ENCODE results near the gene MYH3. TPM values are rescaled to one million over a fixed set of nuclear protein-coding genes. Genes with fewer than 3 reads are reported as not detected.

MYH3 gene
- polyA plus RNA-seq, 1 donor from 2014 or later: 0.74 TPM

DNA sequence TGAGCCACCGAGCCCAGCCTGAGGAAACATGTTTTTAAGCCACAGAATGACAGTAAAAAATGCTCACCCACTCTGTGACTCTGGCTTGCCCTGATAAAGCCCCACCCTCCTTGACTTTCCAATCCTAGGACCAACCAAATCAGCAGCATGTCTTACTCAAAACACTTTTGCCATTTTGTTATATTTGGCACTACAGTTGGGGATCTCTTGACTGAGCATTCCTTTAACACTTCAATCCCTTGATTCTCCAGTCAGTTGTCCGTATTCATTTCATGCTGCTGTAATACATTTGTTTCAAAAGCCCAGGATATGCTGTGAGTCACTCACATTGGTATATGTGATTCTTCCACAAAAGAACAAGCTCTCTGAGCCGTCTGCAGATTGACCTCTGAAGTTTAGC, 8.2 kb downstream of the MYH3 start:
- TF ChIP-seq POLR2AphosphoS5 (IDR thresholded peaks at IDR 0.05) (no peak), SMC3 (conservative IDR thresholded peaks at IDR 0.05; ENCODE audit: poor library complexity) (no peak), REST (IDR thresholded peaks at IDR 0.05; ENCODE audit: borderline replicate concordance) (no peak), MXI1 (conservative IDR thresholded peaks at IDR 0.05; ENCODE audit: poor library complexity, severe bottlenecking) (no peak), RAD21 (conservative IDR thresholded peaks at IDR 0.05) (no peak), CTCF (IDR thresholded peaks at IDR 0.05; ENCODE audit: poor library complexity, severe bottlenecking) (no peak), EP300 (conservative IDR thresholded peaks at IDR 0.05; ENCODE audit: poor library complexity, severe bottlenecking) (no peak), TAF1 (IDR thresholded peaks at IDR 0.05; ENCODE audit: low read depth) (no peak), EZH2 (IDR thresholded peaks at IDR 0.05; ENCODE audit: borderline replicate concordance, insufficient read depth, low read length, poor library complexity, severe bottlenecking) (no peak)
- H3K4me2 ChIP-seq (ENCODE audit: low read length): no peak overlapping the region
- H3K9me3 ChIP-seq (ENCODE audit: low read length): no peaks in the 10 kb centered on the region
- no peaks in the 10 kb centered on the region for H3K79me2 ChIP-seq (replicated peaks; ENCODE audit: insufficient read depth, low read length)
- H4K20me1 ChIP-seq (ENCODE audit: insufficient read depth): no peaks in the 10 kb centered on the region
- no peaks in the 10 kb centered on the region for H3K27me3 ChIP-seq (ENCODE audit: insufficient read depth, low read depth, low read length)
- H3K9me2 ChIP-seq (ENCODE audit: insufficient read depth, low read length): no peaks in the 10 kb centered on the region
- no peak overlapping the region for H3K4me3 ChIP-seq (ENCODE audit: low read length)
- H3K9ac ChIP-seq (ENCODE audit: low read length): no peak overlapping the region
- no peak overlapping the region for H3K27ac ChIP-seq (ENCODE audit: low read length)
- no peak overlapping the region for H2AFZ ChIP-seq (ENCODE audit: low read depth, low read length)
- H3F3A ChIP-seq (ENCODE audit: insufficient read depth, low read length, poor library complexity, severe bottlenecking): no peaks in the 10 kb centered on the region
- H3K36me3 ChIP-seq (ENCODE audit: insufficient read depth, low read length): no peaks in the 10 kb centered on the region

GRCh38 chr17:10648381-10648780, 8.7 kb downstream of the MYH3 start:
- no peak for TF ChIP-seq TAF1 (IDR thresholded peaks at IDR 0.05; ENCODE audit: low read depth)
- Histone ChIP-seq H3K4me2 (ENCODE audit: low read length) (no peak overlapping the region), H3K27me3 (ENCODE audit: insufficient read depth, low read depth, low read length) (no peaks in the 10 kb centered on the region), H3K4me3 (ENCODE audit: low read length) (no peak overlapping the region), H3K36me3 (ENCODE audit: insufficient read depth, low read length) (no peaks in the 10 kb centered on the region), H3K9me2 (ENCODE audit: insufficient read depth, low read length) (no peaks in the 10 kb centered on the region), H2AFZ (ENCODE audit: low read depth, low read length) (no peak overlapping the region), H3K9ac (ENCODE audit: low read length) (no peak overlapping the region), H3K79me2 (replicated peaks; ENCODE audit: insufficient read depth, low read length) (no peaks in the 10 kb centered on the region), H3K9me3 (ENCODE audit: low read length) (no peaks in the 10 kb centered on the region), H3F3A (ENCODE audit: insufficient read depth, low read length, poor library complexity, severe bottlenecking) (no peaks in the 10 kb centered on the region), H3K27ac (ENCODE audit: low read length) (no peak overlapping the region), H4K20me1 (ENCODE audit: insufficient read depth) (no peaks in the 10 kb centered on the region)

Data from neural cell (in vitro differentiated cells).